ENCODE results near the gene MYO15A.

- TF ChIP-seq POLR2A (IDR thresholded peaks at IDR 0.05; ENCODE audit: borderline replicate concordance, extremely low read depth, insufficient read depth, insufficient read length) (no peak), CTCF (IDR thresholded peaks at IDR 0.05 in 2 of 3, conservative IDR thresholded peaks at IDR 0.05 in 1 of 3; ENCODE audit: borderline replicate concordance in 1 of 3, insufficient read depth in 1 of 3, low read depth in 2 of 3, low read length in 2 of 3) (0 out of 6 replicates have a peak, but pooled peaks of 1 of the 3 experiments have one; percentile 3), SRF (IDR thresholded peaks at IDR 0.05; ENCODE audit: low read depth) (no peak), SP1 (IDR thresholded peaks at IDR 0.05; ENCODE audit: low read depth) (no peak), SIN3A (IDR thresholded peaks at IDR 0.05; ENCODE audit: low read depth) (no peak), CEBPB (IDR thresholded peaks at IDR 0.05; ENCODE audit: low read depth) (no peak)
Measured at GRCh38 chr17:18155179-18155578, 46.6 kb downstream of the MYO15A start.

Measured in HCT116 (cell line).